Activated CD8-positive, alpha-beta T cell treated with anti-CD3 and anti-CD28 coated beads, Interleukin-2, amount 10 ng/mL, durations not matched to agents 7 days and 5 days (primary cell): Measurements from ENCODE around the gene EGR2. TPM values are rescaled to one million over a fixed set of nuclear protein-coding genes. Genes with fewer than 3 reads are reported as not detected.
A peak's percentile ranks its signal among the peaks of the same experiment; 100 is the strongest.
"Not testable (repeated sequence)": the region's sequence is repeated elsewhere in the genome, so short reads cannot be mapped to it uniquely, and the experiment has no call there.

Experiments
- ATAC-seq: fragments of 150-1000 bp; cut with Tn5 transposase; one replicate; pipeline ENCODE4 v1.10.0; 2021; ENCODE audit warnings: moderate library complexity
- CTCF ChIA-PET: fragments of 350-600 bp; sonication (Branson Sonifier 250); formaldehyde crosslinking; loops from one replicate; lab custom pipeline; 2021; ENCODE audit warnings: antibody characterized with exemption; lab: Charles Lee
- POLR2A ChIA-PET: fragments of 350-600 bp; sonication (Branson Sonifier 250); formaldehyde crosslinking; loops from one replicate; lab custom pipeline; 2021; ENCODE audit warnings: antibody characterized with exemption; lab: Charles Lee
- DNase-seq: peaks from one replicate; pipeline ENCODE4 v3.0.0-alpha.2; 2020
- H3K27ac Mint-ChIP-seq: one replicate; pipeline ENCODE4 v1.8.0; 2021; ENCODE audit warnings: mild to moderate bottlenecking, mixed read lengths
- H3K27me3 Mint-ChIP-seq: one replicate; pipeline ENCODE4 v1.8.0; 2021; ENCODE audit warnings: low read depth, mixed read lengths
- H3K36me3 Mint-ChIP-seq: one replicate; pipeline ENCODE4 v1.8.0; 2021; ENCODE audit warnings: low read depth, mixed read lengths
- H3K4me1 Mint-ChIP-seq: one replicate; pipeline ENCODE4 v1.8.0; 2021; ENCODE audit warnings: low read depth, mixed read lengths
- H3K4me3 Mint-ChIP-seq: one replicate; pipeline ENCODE4 v1.8.0; 2021; ENCODE audit warnings: mild to moderate bottlenecking, mixed read lengths
- H3K9me3 Mint-ChIP-seq: one replicate; pipeline ENCODE4 v1.8.0; 2022; ENCODE audit warnings: mixed read lengths; ENCODE audit not compliant: insufficient read depth
- total RNA-seq, 2 experiments: library from RNA; stranded (reverse); gene quantifications; one replicate each; pipeline ENCODE4 v1.2.3, GENCODE V29; 2021

The EGR2 gene
- total RNA-seq, 2 experiments from 2014 or later = 0.50 to 1.3 TPM

- H3K27me3 Mint-ChIP-seq = peaks cover 20% of the 10 kb centered on the region
- ChIA-PET CTCF (no interaction called here), POLR2A (no interaction called here)
- DNase-seq = no peak
- H3K27ac Mint-ChIP-seq = no peak overlapping the region
- no peak overlapping the region for H3K4me3 Mint-ChIP-seq
- H3K4me1 Mint-ChIP-seq = no peaks in the 10 kb centered on the region
- H3K9me3 Mint-ChIP-seq = no peaks in the 10 kb centered on the region
- no peaks in the 10 kb centered on the region for H3K36me3 Mint-ChIP-seq
- ATAC-seq = no peak
Observed at GRCh38 chr10:62792261-62792660, 23.9 kb downstream of the EGR2 start.

GRCh38 chr10:62790571-62790970, 25.6 kb downstream of the EGR2 start:
- H3K9me3 Mint-ChIP-seq = no peaks in the 10 kb centered on the region
- no peak overlapping the region for H3K27ac Mint-ChIP-seq
- ChIA-PET CTCF (no interaction called here), POLR2A (no interaction called here)
- no peak for ATAC-seq
- DNase-seq = no peak
- H3K27me3 Mint-ChIP-seq = peaks cover 7% of the 10 kb centered on the region
- no peak overlapping the region for H3K4me3 Mint-ChIP-seq
- H3K36me3 Mint-ChIP-seq = no peaks in the 10 kb centered on the region
- H3K4me1 Mint-ChIP-seq = no peaks in the 10 kb centered on the region

DNA sequence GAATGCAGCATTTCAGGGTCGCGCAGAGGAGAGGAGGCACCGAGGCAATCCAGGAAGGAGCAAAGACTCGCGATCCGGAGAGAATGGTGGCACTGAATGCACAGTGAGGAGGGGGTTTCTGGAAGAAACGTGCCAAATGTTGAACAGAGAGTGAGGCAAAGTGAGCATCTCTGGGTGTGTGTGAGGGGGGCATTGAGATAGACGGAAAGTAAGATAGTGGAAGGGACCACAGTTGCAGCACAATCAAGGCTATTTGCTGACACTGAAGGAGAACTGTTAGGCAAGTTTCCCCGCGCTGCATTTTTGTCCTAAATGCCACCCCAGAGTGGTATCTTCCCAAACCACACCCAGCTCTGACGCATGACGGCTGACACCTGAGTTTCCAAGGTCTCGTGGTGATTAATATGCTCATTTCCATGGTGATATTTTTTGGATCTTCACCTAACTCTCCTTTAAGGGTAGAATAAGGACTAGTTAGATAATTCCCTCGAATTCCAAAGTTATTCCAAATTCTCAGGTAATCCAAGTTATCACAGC, 26.1 kb downstream of the EGR2 start:
- H3K27me3 Mint-ChIP-seq = peaks cover 9% of the 10 kb centered on the region
- peaks cover 4% of the 10 kb centered on the region for H3K9me3 Mint-ChIP-seq
- peaks cover 3% of the 10 kb centered on the region for H3K36me3 Mint-ChIP-seq
- DNase-seq = no peak
- ChIA-PET CTCF (interaction anchor here (1.0 kb wide), 1 partner anchor 121 kb away, joined by 3 read pairs; no protein-coding TSS in a partner anchor), POLR2A (interaction anchor here (0.7 kb wide), 1 partner anchor 893 kb away, joined by 3 read pairs; no protein-coding TSS in a partner anchor)
- ATAC-seq = no peak
- H3K4me3 Mint-ChIP-seq = no peak overlapping the region
- H3K27ac Mint-ChIP-seq = no peak overlapping the region
- H3K4me1 Mint-ChIP-seq = no peaks in the 10 kb centered on the region

GRCh38 chr10:62788861-62789467, 27.2 kb downstream of the EGR2 start:
- ChIA-PET POLR2A (interaction anchor here (0.7 kb wide), 1 partner anchor 894 kb away, joined by 3 read pairs; no protein-coding TSS in a partner anchor), CTCF (interaction anchor here (1.0 kb wide), 1 partner anchor 120 kb away, joined by 3 read pairs; no protein-coding TSS in a partner anchor)
- Mint-ChIP-seq H3K4me3 (no peak overlapping the region), H3K4me1 (no peaks in the 10 kb centered on the region), H3K27me3 (peaks cover 9% of the 10 kb centered on the region), H3K36me3 (peaks cover 6% of the 10 kb centered on the region), H3K9me3 (peaks cover 8% of the 10 kb centered on the region), H3K27ac (no peak overlapping the region)
- ATAC-seq = no peak
- no peak for DNase-seq

DNA sequence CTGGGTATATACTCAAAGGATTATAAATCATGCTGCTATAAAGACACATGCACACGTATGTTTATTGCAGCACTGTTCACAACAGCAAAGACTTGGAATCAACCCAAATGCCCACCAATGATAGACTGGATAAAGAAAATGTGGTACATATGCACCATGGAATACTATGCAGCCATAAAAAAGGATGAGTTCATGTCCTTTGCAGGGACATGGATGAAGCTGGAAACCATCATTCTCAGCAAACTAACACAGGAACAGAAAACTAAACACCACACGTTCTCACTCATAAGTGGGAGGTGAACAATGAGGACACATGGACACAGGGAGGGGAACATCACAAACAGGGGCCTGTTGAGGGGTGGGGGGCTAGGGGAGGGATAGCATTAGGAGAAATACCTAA, 27.9 kb downstream of the EGR2 start:
- POLR2A ChIA-PET, H3K4me1 Mint-ChIP-seq, H3K27ac Mint-ChIP-seq, DNase-seq, H3K9me3 Mint-ChIP-seq, H3K4me3 Mint-ChIP-seq, H3K36me3 Mint-ChIP-seq, ATAC-seq: not testable (repeated sequence)
- CTCF ChIA-PET = interaction anchor here (0.8 kb wide), 1 partner anchor 30 kb away, joined by 3 read pairs; no protein-coding TSS in a partner anchor
- peaks cover 11% of the 10 kb centered on the region for H3K27me3 Mint-ChIP-seq

GRCh38 chr10:62784537-62784936, 31.6 kb downstream of the EGR2 start:
- POLR2A ChIA-PET, H3K27ac Mint-ChIP-seq, H3K9me3 Mint-ChIP-seq, H3K4me1 Mint-ChIP-seq, DNase-seq, ATAC-seq, H3K4me3 Mint-ChIP-seq, H3K36me3 Mint-ChIP-seq: not testable (repeated sequence)
- H3K27me3 Mint-ChIP-seq = peaks cover 22% of the 10 kb centered on the region
- CTCF ChIA-PET = interaction anchor here (1.1 to 1.4 kb wide), 2 partner anchors 10 to 32 kb away, joined by 3 read pairs; no protein-coding TSS in a partner anchor

GRCh38 chr10:62779487-62780248, 36.5 kb downstream of the EGR2 start:
- peak; percentile 71 for DNase-seq
- H3K27me3 Mint-ChIP-seq = peaks cover 16% of the 10 kb centered on the region
- peaks cover 2% of the 10 kb centered on the region for H3K36me3 Mint-ChIP-seq
- H3K9me3 Mint-ChIP-seq = no peaks in the 10 kb centered on the region
- no peak overlapping the region for H3K27ac Mint-ChIP-seq
- ATAC-seq = peak; percentile 94
- ChIA-PET POLR2A (interaction anchor here (0.5 to 1.3 kb wide), 4 partner anchors 20 to 145 kb away, joined by 3 to 8 read pairs (median 4); no protein-coding TSS in a partner anchor), CTCF (interaction anchor here (0.9 to 2.2 kb wide), 10 partner anchors 9 to 379 kb away, joined by 3 to 13 read pairs (median 4); partner anchors contain the start of gene EGR2)
- H3K4me1 Mint-ChIP-seq = peaks cover 24% of the 10 kb centered on the region
- H3K4me3 Mint-ChIP-seq = no peak overlapping the region

DNA sequence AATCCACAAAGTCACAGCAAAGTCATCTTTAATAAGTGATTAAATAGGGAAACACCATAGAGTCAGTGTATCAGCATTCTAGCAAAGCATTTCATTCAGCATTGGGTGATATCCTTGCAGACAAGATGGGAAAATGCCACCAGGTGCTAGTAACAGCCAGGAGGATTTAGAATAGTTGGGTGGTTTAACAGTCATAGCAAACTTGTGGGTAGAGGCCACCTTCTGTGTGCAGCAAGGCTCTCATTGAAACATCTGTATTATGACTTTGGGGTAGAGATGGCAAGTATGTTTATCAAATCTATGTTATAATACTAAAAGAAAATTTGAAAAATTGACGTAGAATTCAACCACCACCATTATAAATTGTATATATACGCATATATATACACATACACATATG, 38.0 kb downstream of the EGR2 start:
- Mint-ChIP-seq H3K36me3 (no peaks in the 10 kb centered on the region), H3K27ac (no peak overlapping the region)

DNA sequence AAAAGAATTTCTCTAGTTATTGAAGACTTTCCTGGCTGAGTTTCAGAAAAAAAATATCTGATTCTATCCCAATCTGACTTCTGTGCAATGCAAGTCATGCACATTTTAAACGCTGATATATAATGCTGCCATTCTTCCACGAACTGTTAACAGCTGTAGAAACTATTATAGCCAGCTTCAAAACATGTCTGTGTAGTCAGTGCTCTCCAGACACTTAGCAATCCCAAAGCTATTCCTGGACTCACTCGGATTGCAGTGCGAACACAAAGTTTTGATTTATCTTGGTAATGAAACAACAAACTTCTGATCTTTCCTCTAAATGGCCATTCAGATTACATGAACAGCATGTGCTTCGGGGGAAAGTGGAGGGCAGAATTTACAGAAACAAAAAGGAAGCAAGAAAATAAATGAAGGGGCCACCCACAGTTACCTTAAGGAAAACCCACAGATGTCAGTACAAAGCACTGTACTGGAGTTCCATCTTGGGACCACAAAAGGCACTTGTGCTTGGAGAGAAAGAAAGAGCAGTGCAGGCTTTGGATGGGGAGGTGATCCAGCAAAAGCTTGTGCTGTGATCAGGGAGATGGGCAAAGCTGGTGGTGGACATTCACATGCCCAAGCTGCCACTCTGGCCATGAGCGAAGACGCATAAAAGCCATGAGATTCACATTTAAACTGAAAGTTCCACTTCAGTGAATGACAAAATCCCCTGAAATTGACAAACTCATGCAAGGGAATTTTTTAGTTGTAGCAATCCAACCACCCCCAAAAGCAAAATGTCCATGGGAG, 43.8 kb downstream of the EGR2 start:
- CTCF ChIA-PET = interaction anchor here (0.9 to 1.6 kb wide), 3 partner anchors 10 to 162 kb away, joined by 3 to 5 read pairs (median 4); no protein-coding TSS in a partner anchor
- no peaks in the 10 kb centered on the region for H3K36me3 Mint-ChIP-seq
- DNase-seq (no peak), ATAC-seq (no peak)
- H3K27me3 Mint-ChIP-seq = peaks cover 12% of the 10 kb centered on the region
- no peak overlapping the region for H3K27ac Mint-ChIP-seq
- H3K4me3 Mint-ChIP-seq = no peak overlapping the region
- H3K4me1 Mint-ChIP-seq = peaks cover 15% of the 10 kb centered on the region
- POLR2A ChIA-PET = no interaction called here
- H3K9me3 Mint-ChIP-seq = no peaks in the 10 kb centered on the region

More for the DNA sequence above, 38.0 kb downstream of the EGR2 start:
- ATAC-seq = no peak
- CTCF ChIA-PET = interaction anchor here (1.4 to 1.5 kb wide), 2 partner anchors 44 to 184 kb away, joined by 3 to 6 read pairs; no protein-coding TSS in a partner anchor
- DNase-seq = no peak
- Mint-ChIP-seq H3K4me1 (peaks cover 24% of the 10 kb centered on the region), H3K27me3 (peaks cover 16% of the 10 kb centered on the region), H3K4me3 (no peak overlapping the region), H3K9me3 (no peaks in the 10 kb centered on the region)
- POLR2A ChIA-PET = no interaction called here

GRCh38 chr10:62769574-62770242, 46.5 kb downstream of the EGR2 start:
- no peak overlapping the region for H3K27ac Mint-ChIP-seq
- ATAC-seq = no peak
- CTCF ChIA-PET = interaction anchor here (1.0 to 2.2 kb wide), 4 partner anchors 10 to 35 kb away, joined by 3 to 6 read pairs (median 4); partner anchors contain the start of gene ADO
- no peaks in the 10 kb centered on the region for H3K9me3 Mint-ChIP-seq
- no peak overlapping the region for H3K4me3 Mint-ChIP-seq
- no peak for DNase-seq
- peaks cover 21% of the 10 kb centered on the region for H3K4me1 Mint-ChIP-seq
- POLR2A ChIA-PET = interaction anchor here (1.6 kb wide), 1 partner anchor 28 kb away, joined by 3 read pairs; no protein-coding TSS in a partner anchor
- H3K36me3 Mint-ChIP-seq = no peaks in the 10 kb centered on the region
- peaks cover 12% of the 10 kb centered on the region for H3K27me3 Mint-ChIP-seq
